Natural killer cell (primary cell): Measurements from ENCODE around the gene CPS1. TPM values are rescaled to one million over a fixed set of nuclear protein-coding genes. Genes with fewer than 3 reads are reported as not detected.

Experiments
- ATAC-seq, 3 donors: fragments of 150-1000 bp in 2 of 3; fragments of 200-7000 bp in 1 of 3; cut with Tn5 transposase; 1 replicate in 1 of 3; 2 replicates in 2 of 3; pipeline ENCODE4 v1.10.0; 2021; ENCODE audit warnings: mild to moderate bottlenecking in 2 of 3, moderate library complexity in 2 of 3
- DNase-seq, 2 donors: peaks; one replicate each; pipeline versions ENCODE4 v3.0.0 to v3.0.0-alpha.2; 2013 to 2021; ENCODE audit warnings: mixed read lengths in 1 of 2
- H3K27ac ChIP-seq: one replicate; pipeline ENCODE4 v1.5.1; 2013; ENCODE audit warnings: mild to moderate bottlenecking, low read length
- H3K27me3 ChIP-seq: one replicate; pipeline ENCODE4 v1.6.1; 2013; ENCODE audit warnings: low read length; ENCODE audit not compliant: control insufficient read depth, insufficient read depth
- H3K36me3 ChIP-seq: one replicate; pipeline ENCODE4 v1.6.1; 2013; ENCODE audit warnings: low read length; ENCODE audit not compliant: control insufficient read depth, insufficient read depth
- H3K4me1 ChIP-seq: one replicate; pipeline ENCODE4 v1.6.1; 2013; ENCODE audit warnings: low read length; ENCODE audit not compliant: control insufficient read depth, insufficient read depth
- H3K4me3 ChIP-seq: one replicate; pipeline ENCODE4 v1.5.1; 2013; ENCODE audit warnings: low read length
- H3K9me3 ChIP-seq: one replicate; pipeline ENCODE4 v1.6.1; 2013; ENCODE audit warnings: low read length; ENCODE audit not compliant: control insufficient read depth, insufficient read depth
- H3K27ac Mint-ChIP-seq, 2 donors: one replicate each; pipeline ENCODE4 v1.8.0; 2022; ENCODE audit warnings: mild to moderate bottlenecking in 2 of 2, mixed read lengths in 2 of 2, moderate library complexity in 1 of 2
- H3K27me3 Mint-ChIP-seq, 2 donors: one replicate each; pipeline ENCODE4 v1.8.0; 2022; ENCODE audit warnings: low read depth in 2 of 2, mixed read lengths in 2 of 2
- H3K36me3 Mint-ChIP-seq: one replicate; pipeline ENCODE4 v1.8.0; 2022; ENCODE audit warnings: mixed read lengths
- H3K4me1 Mint-ChIP-seq, 2 donors: one replicate each; pipeline ENCODE4 v1.8.0; 2022; ENCODE audit warnings: mixed read lengths in 2 of 2
- H3K4me3 Mint-ChIP-seq: one replicate; pipeline ENCODE4 v1.8.0; 2022; ENCODE audit warnings: mild to moderate bottlenecking, moderate library complexity, mixed read lengths
- H3K9me3 Mint-ChIP-seq, 2 donors: one replicate each; pipeline ENCODE4 v1.8.0; 2022; ENCODE audit warnings: mixed read lengths in 2 of 2
- WGBS: methylation state at CpG from one replicate; pipeline ENCODE4 v1.1.7; 2013; ENCODE audit warnings: missing lambda C conversion rate; ENCODE audit not compliant: insufficient coverage; 5-methylcytosine and 5-hydroxymethylcytosine counted together
- intact Hi-C: fragments of 100-400 bp; cut with micrococcal nuclease; formaldehyde crosslinking; loops from one replicate; pipeline ENCODE4 v1.14.2; 2022
- total RNA-seq, 4 donors: library from RNA; stranded (reverse); fragments of 120-200 nt in 1 of 4; gene quantifications; one replicate each; pipeline versions ENCODE4 v1.2.3 to v1.2.4, GENCODE V29; 2013 to 2022
- TF ChIP-seq, protein P1 (sequence below): fragments of 200-600 bp; IDR thresholded peaks from one replicate; pipeline ENCODE4 v1.8.0; 2022; ENCODE audit warnings: antibody characterized with exemption

The CPS1 gene
- total RNA-seq, 3 donors from 2014 or later (not counting 1 experiment from before 2014, with no cell fraction given) = 1.3 TPM; not detected in 2

DNA sequence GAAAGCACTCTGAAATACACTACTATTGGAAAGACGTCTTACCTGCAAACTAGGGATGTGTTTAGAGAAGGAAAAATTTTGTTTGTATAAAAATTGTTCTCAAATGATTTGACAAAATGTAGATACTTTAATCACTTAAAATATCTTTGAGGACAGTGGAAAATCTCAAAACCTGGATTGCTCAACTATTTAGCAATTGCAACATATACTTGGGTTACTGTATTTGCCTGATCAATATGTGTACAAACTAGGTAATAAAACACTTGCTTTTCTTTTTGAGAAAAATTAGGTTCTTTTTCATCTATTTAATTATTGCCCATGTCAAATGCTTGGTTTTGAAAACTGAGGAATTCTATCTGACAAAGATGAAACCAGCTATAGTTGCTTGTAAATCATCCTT, 60.9 kb downstream of the CPS1 start:
- WGBS = no CpG with 5 or more reads among the region's 1 CpG
- DNase-seq (no peak), ATAC-seq (no peak)
- Histone ChIP-seq H3K4me3 (no peak overlapping the region), H3K27ac (no peak overlapping the region), H3K9me3 (no peaks in the 10 kb centered on the region), H3K36me3 (no peaks in the 10 kb centered on the region), H3K4me1 (no peaks in the 10 kb centered on the region), H3K27me3 (no peaks in the 10 kb centered on the region)
- H3K36me3 Mint-ChIP-seq = no peaks in the 10 kb centered on the region
- TF ChIP-seq, protein P1, sequence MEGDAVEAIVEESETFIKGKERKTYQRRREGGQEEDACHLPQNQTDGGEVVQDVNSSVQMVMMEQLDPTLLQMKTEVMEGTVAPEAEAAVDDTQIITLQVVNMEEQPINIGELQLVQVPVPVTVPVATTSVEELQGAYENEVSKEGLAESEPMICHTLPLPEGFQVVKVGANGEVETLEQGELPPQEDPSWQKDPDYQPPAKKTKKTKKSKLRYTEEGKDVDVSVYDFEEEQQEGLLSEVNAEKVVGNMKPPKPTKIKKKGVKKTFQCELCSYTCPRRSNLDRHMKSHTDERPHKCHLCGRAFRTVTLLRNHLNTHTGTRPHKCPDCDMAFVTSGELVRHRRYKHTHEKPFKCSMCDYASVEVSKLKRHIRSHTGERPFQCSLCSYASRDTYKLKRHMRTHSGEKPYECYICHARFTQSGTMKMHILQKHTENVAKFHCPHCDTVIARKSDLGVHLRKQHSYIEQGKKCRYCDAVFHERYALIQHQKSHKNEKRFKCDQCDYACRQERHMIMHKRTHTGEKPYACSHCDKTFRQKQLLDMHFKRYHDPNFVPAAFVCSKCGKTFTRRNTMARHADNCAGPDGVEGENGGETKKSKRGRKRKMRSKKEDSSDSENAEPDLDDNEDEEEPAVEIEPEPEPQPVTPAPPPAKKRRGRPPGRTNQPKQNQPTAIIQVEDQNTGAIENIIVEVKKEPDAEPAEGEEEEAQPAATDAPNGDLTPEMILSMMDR = no peak
- H3K4me3 Mint-ChIP-seq = no peak overlapping the region
- H3K27ac Mint-ChIP-seq = no peak overlapping the region
- intact Hi-C loops = no loop called here
- no peaks in the 10 kb centered on the region for H3K4me1 Mint-ChIP-seq
- no peaks in the 10 kb centered on the region for H3K27me3 Mint-ChIP-seq
- H3K9me3 Mint-ChIP-seq = peaks cover 3 to 5% of the 10 kb centered on the region in 2 donors

DNA sequence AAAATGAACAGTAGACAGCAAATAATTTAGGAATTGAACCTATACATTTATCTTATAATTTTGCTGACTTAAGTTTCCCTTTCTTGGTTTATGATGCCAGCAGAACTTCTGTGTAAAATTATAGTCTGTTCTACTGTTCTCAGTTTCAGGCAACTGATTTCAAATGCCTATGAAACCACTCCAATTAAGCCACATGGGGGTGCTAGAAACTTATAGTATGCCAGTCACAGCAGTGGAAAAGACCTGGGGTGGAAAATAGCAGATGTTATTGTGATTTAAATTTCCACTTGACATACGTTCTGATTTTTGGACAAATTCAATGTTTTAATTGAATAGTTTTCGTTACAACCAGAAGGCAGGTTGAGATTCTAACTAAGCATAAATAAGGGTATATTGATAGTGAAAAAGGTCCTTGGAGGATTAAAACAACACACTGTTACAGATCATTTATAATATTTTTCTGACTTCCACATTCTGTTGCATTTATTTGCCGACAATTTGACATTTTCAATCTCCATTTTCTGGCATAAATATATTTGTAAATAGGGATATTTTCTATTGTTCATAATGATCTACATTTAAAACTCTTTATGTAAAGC, 61.4 kb downstream of the CPS1 start:
- Histone ChIP-seq H3K27ac (no peak overlapping the region), H3K4me3 (no peak overlapping the region), H3K9me3 (no peaks in the 10 kb centered on the region), H3K36me3 (no peaks in the 10 kb centered on the region), H3K4me1 (no peaks in the 10 kb centered on the region), H3K27me3 (no peaks in the 10 kb centered on the region)
- no peak overlapping the region for H3K27ac Mint-ChIP-seq
- no peak overlapping the region for H3K4me3 Mint-ChIP-seq
- ATAC-seq (no peak), DNase-seq (peak in 1 of 2 donors; percentile 1)
- peaks cover 3 to 5% of the 10 kb centered on the region in 2 donors for H3K9me3 Mint-ChIP-seq
- TF ChIP-seq, protein P1 = no peak
- H3K4me1 Mint-ChIP-seq = no peaks in the 10 kb centered on the region
- 20% methylated on average over 2 of the region's 3 CpGs for WGBS
- H3K27me3 Mint-ChIP-seq = no peaks in the 10 kb centered on the region
- H3K36me3 Mint-ChIP-seq = no peaks in the 10 kb centered on the region
- intact Hi-C loops = no loop called here

DNA sequence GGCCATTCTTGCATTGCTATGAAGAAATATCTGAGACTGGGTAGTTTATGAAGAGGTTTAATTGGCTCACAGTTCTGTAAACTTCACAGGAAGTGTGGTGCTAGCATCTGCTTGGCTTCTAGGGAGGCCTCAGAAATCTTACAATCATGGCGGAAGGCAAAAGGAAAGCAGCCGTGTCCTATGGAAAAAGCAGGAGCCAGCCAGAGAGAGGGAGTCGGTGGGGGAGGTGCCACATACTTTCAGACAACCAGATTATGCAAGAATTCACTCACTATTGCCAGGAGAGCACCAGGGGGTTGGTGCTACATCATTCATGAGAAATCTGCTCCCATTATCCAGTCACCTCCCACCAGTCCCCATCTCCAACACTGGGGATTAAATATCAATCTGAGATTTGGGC, 64.1 kb downstream of the CPS1 start:
- Mint-ChIP-seq H3K9me3 (no peaks in the 10 kb centered on the region), H3K36me3 (no peaks in the 10 kb centered on the region), H3K27ac (no peak overlapping the region), H3K4me3 (no peak overlapping the region), H3K27me3 (no peaks in the 10 kb centered on the region), H3K4me1 (no peaks in the 10 kb centered on the region)
- intact Hi-C loops = no loop called here
- Histone ChIP-seq H3K4me1 (no peaks in the 10 kb centered on the region), H3K4me3 (no peak overlapping the region), H3K27ac (no peak overlapping the region), H3K36me3 (no peaks in the 10 kb centered on the region), H3K27me3 (no peaks in the 10 kb centered on the region), H3K9me3 (no peaks in the 10 kb centered on the region)
- 94% methylated on average over 3 of the region's 3 CpGs for WGBS
- no peak for ATAC-seq
- no peak for DNase-seq
- TF ChIP-seq, protein P1 = no peak

DNA sequence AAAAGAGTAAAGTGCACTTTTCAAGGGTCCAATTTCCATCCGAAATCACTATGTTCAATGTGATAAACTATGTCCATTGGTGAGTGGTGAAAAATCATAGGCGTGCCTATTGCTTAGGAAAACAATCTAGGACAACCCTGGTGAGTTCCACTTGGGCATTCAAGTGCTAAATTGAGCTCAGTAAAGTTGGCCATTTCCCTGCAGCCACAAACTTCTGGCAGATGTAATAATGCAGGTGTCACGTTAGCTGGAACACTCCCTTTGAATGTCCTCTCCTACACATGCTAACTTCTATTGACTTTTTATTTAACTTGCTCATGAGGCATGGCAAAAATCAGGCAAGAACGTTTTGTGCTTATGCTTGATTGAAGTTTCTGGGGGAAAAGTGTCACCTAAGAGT, 67.1 kb downstream of the CPS1 start:
- H3K4me1 ChIP-seq = no peaks in the 10 kb centered on the region
- H3K27me3 ChIP-seq = no peaks in the 10 kb centered on the region
- no peaks in the 10 kb centered on the region for H3K36me3 Mint-ChIP-seq
- peaks cover 0 to 2% of the 10 kb centered on the region in 2 donors for H3K9me3 Mint-ChIP-seq
- intact Hi-C loops = no loop called here
- TF ChIP-seq, protein P1 = no peak
- no peaks in the 10 kb centered on the region for H3K4me1 Mint-ChIP-seq
- no peak for ATAC-seq
- H3K4me3 Mint-ChIP-seq = no peak overlapping the region
- no peak overlapping the region for H3K27ac Mint-ChIP-seq
- no peak overlapping the region for H3K4me3 ChIP-seq
- H3K9me3 ChIP-seq = no peaks in the 10 kb centered on the region
- WGBS = 63% methylated on average over 4 of the region's 4 CpGs
- no peak overlapping the region for H3K27ac ChIP-seq
- H3K36me3 ChIP-seq = no peaks in the 10 kb centered on the region
- no peak for DNase-seq
- no peaks in the 10 kb centered on the region for H3K27me3 Mint-ChIP-seq
